ENCODE measurements around the gene ANKS1B. TPM values are rescaled to one million over a fixed set of nuclear protein-coding genes. Genes with fewer than 3 reads are reported as not detected.
"Not testable (repeated sequence)": the region's sequence is repeated elsewhere in the genome, so short reads cannot be mapped to it uniquely, and the experiment has no call there.

Gene ANKS1B
- total and polyA plus RNA-seq, 5 donors: 0.43 to 7.4 (median 3.3) TPM

DNA sequence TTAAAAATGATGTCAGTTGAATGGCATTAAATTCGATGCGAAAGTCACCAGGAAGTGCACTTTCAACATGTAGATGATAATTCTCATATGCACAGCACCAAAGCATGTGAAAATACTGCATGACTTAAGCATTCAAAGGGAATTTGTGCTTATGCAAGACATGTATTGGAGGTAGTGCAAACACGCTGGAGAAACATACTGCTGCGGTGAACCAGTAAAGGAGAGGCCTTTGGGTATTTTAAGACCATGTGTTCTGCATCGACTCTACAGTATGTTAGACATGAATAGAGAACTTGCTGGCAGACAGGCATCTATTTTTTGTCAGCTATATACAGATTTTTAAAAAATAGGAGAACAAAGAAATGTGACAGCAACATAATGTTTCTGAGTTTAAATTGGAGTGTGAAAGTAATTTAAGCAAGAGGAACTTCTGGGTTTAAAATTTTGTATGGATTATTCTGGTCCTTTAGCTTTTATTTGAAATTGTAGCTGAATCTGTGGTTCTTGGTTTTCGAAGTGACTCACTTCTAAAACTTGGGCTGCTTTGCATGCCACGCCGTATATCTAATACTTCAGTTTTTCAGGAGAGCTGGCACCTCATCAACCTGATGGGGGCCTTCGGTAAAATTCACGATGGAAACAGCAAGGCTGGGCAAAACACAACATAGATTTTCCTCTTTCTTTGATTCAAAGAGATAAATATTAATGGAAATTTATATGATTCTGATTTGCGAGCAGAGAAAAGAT is 930.9 kb downstream of the ANKS1B start:
- Histone ChIP-seq H3K9me3 (ENCODE audit: control insufficient read depth, low read length) (no peaks in the 10 kb centered on the region), H3K4me3 (ENCODE audit: low read length) (no peak overlapping the region), H3K27ac (ENCODE audit: low read length) (no peak overlapping the region), H3K27me3 (ENCODE audit: control insufficient read depth, insufficient read depth) (no peaks in the 10 kb centered on the region), H3K4me1 (ENCODE audit: control insufficient read depth, insufficient read depth, low read length) (no peaks in the 10 kb centered on the region)
- intact Hi-C loops (cut with DNase I): no loop called here
- no peak for DNase-seq
- WGBS: 81% methylated on average over 11 of the region's 11 CpGs
- ATAC-seq: no peak

- H3K4me3 ChIP-seq (ENCODE audit: low read length): no peak overlapping the region
- H3K9me3 ChIP-seq (ENCODE audit: control insufficient read depth, low read length): no peaks in the 10 kb centered on the region
- no peak overlapping the region for H3K27ac ChIP-seq (ENCODE audit: low read length)
- H3K4me1 ChIP-seq (ENCODE audit: control insufficient read depth, insufficient read depth, low read length): no peaks in the 10 kb centered on the region
- DNase-seq (no peak), ATAC-seq (no peak)
- intact Hi-C loops (cut with DNase I): no loop called here
- 41% methylated on average over 3 of the region's 3 CpGs for WGBS
- no peaks in the 10 kb centered on the region for H3K27me3 ChIP-seq (ENCODE audit: control insufficient read depth, insufficient read depth)
These were observed 935.0 kb downstream of the ANKS1B start for GRCh38 chr12:99049774-99050173.

GRCh38 chr12:99045158-99045557 is 939.6 kb downstream of the ANKS1B start:
- Histone ChIP-seq H3K27me3 (ENCODE audit: control insufficient read depth, insufficient read depth) (no peaks in the 10 kb centered on the region), H3K4me1 (ENCODE audit: control insufficient read depth, insufficient read depth, low read length) (no peaks in the 10 kb centered on the region), H3K4me3 (ENCODE audit: low read length) (no peak overlapping the region), H3K9me3 (ENCODE audit: control insufficient read depth, low read length) (no peaks in the 10 kb centered on the region), H3K27ac (ENCODE audit: low read length) (no peak overlapping the region)
- intact Hi-C loops (cut with DNase I): no loop called here
- WGBS: 87% methylated on average over 2 of the region's 2 CpGs
- ATAC-seq (no peak), DNase-seq (no peak)

- DNase-seq (peak; percentile 68 to 89 (median 77)), ATAC-seq (no peak)
- intact Hi-C loops (cut with DNase I): loop anchor here in 1 of 4 donors (5.0 kb wide), 1 partner anchor 724 kb away; no protein-coding TSS in a partner anchor
These were observed 941.3 kb downstream of the ANKS1B start for GRCh38 chr12:99043319-99043914.

GRCh38 chr12:99042226-99042625 is 942.5 kb downstream of the ANKS1B start:
- Histone ChIP-seq H3K27ac (ENCODE audit: low read length) (no peak overlapping the region), H3K4me3 (ENCODE audit: low read length) (no peak overlapping the region), H3K9me3 (ENCODE audit: control insufficient read depth, low read length) (no peaks in the 10 kb centered on the region), H3K27me3 (ENCODE audit: control insufficient read depth, insufficient read depth) (no peaks in the 10 kb centered on the region), H3K4me1 (ENCODE audit: control insufficient read depth, insufficient read depth, low read length) (no peaks in the 10 kb centered on the region)
- DNase-seq (no peak), ATAC-seq (no peak)
- 64% methylated on average over 4 of the region's 4 CpGs for WGBS
- intact Hi-C loops (cut with DNase I): loop anchor here in 1 of 4 donors (5.0 kb wide), 1 partner anchor 725 kb away; no protein-coding TSS in a partner anchor

More at GRCh38 chr12:99043319-99043914, 941.3 kb downstream of the ANKS1B start:
- H3K9me3 ChIP-seq (ENCODE audit: control insufficient read depth, low read length): no peaks in the 10 kb centered on the region
- H3K4me3 ChIP-seq (ENCODE audit: low read length): no peak overlapping the region
- 69% methylated on average over 2 of the region's 2 CpGs for WGBS
- no peak overlapping the region for H3K27ac ChIP-seq (ENCODE audit: low read length)
- H3K4me1 ChIP-seq (ENCODE audit: control insufficient read depth, insufficient read depth, low read length): no peaks in the 10 kb centered on the region
- no peaks in the 10 kb centered on the region for H3K27me3 ChIP-seq (ENCODE audit: control insufficient read depth, insufficient read depth)

GRCh38 chr12:99039367-99040120 is 945.2 kb downstream of the ANKS1B start:
- no peaks in the 10 kb centered on the region for H3K27me3 ChIP-seq (ENCODE audit: control insufficient read depth, insufficient read depth)
- no peak overlapping the region for H3K27ac ChIP-seq (ENCODE audit: low read length)
- H3K4me3 ChIP-seq (ENCODE audit: low read length): no peak overlapping the region
- 90% methylated on average over 9 of the region's 9 CpGs for WGBS
- H3K4me1 ChIP-seq (ENCODE audit: control insufficient read depth, insufficient read depth, low read length): no peaks in the 10 kb centered on the region
- H3K9me3 ChIP-seq (ENCODE audit: control insufficient read depth, low read length): no peaks in the 10 kb centered on the region
- ATAC-seq (no peak), DNase-seq (no peak)
- intact Hi-C loops (cut with DNase I): loop anchor here in 1 of 4 donors (5.0 kb wide), 1 partner anchor 728 kb away; no protein-coding TSS in a partner anchor

DNA sequence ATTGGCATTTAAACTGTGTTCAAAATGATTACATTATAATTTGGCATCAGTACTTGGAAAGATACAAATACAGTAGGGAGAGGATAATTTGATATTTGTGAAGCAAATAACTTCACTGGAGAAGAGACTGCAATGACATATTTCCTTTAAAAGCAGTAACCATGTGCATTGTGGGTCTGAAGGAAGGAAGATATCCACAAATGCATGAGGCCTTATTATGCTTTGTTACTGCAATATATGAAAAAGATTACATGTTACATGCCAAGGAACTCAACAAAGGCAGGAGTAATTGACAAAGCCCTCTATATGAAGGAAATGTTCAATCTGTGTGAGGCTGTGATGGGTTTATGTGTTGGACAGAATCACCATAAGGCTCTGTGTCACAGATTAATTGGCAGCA is 948.2 kb downstream of the ANKS1B start:
- intact Hi-C loops (cut with DNase I): no loop called here
- Histone ChIP-seq H3K9me3 (ENCODE audit: control insufficient read depth, low read length) (no peaks in the 10 kb centered on the region), H3K4me3 (ENCODE audit: low read length) (no peak overlapping the region), H3K4me1 (ENCODE audit: control insufficient read depth, insufficient read depth, low read length) (no peaks in the 10 kb centered on the region), H3K27ac (ENCODE audit: low read length) (no peak overlapping the region), H3K27me3 (ENCODE audit: control insufficient read depth, insufficient read depth) (no peaks in the 10 kb centered on the region)
- ATAC-seq (no peak), DNase-seq (no peak)

DNA sequence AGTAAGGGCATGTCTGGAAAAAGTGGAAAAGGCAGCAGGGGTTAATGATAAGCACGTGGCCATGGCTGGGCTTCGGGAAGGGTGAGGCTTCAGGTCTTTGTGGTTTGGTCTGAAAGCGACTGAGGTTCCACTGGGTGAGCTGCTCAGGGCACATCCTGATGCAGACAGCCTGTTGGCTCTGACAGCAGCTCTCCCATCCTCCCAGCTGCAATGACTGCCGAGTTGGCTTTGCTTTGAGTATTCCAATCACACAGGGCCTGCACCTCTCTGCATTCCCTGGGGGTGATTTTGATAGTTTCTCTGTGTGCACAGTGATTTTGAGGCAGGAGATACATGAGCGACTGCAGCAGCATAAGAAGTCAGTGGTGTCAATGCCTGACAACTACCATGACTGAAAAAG is 948.9 kb downstream of the ANKS1B start:
- no peaks in the 10 kb centered on the region for H3K27me3 ChIP-seq (ENCODE audit: control insufficient read depth, insufficient read depth)
- H3K27ac ChIP-seq (ENCODE audit: low read length): no peak overlapping the region
- H3K4me1 ChIP-seq (ENCODE audit: control insufficient read depth, insufficient read depth, low read length): no peaks in the 10 kb centered on the region
- intact Hi-C loops (cut with DNase I): no loop called here
- DNase-seq (no peak), ATAC-seq (no peak)
- no peaks in the 10 kb centered on the region for H3K9me3 ChIP-seq (ENCODE audit: control insufficient read depth, low read length)
- H3K4me3 ChIP-seq (ENCODE audit: low read length): no peak overlapping the region
- 38% methylated on average over 5 of the region's 5 CpGs for WGBS

DNA sequence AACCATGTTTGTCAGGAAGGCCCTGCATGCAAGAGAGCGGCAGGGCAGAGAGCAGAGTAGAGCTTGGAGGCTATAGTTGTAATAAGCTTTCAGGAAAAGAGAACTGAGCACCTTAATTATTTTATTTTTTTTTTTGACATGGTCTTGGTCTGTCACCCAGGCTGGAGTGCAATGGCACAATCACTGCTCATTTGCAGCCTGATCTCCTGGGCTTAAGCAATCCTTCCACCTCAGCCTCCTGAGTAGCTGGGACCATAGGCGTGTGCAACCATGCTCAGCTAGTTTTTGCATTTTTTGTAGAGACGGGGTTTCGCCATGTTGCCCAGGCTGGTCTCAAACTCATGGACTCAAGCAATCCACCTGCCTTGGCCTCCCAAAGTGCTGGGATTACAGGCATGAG is 950.5 kb downstream of the ANKS1B start:
- H3K9me3 ChIP-seq (ENCODE audit: control insufficient read depth, low read length); H3K4me1 ChIP-seq (ENCODE audit: control insufficient read depth, insufficient read depth, low read length); ATAC-seq; DNase-seq; intact Hi-C loops (cut with DNase I); H3K27ac ChIP-seq (ENCODE audit: low read length); H3K27me3 ChIP-seq (ENCODE audit: control insufficient read depth, insufficient read depth); H3K4me3 ChIP-seq (ENCODE audit: low read length): not testable (repeated sequence)
- 93% methylated on average over 4 of the region's 4 CpGs for WGBS

GRCh38 chr12:99029511-99030271 is 955.0 kb downstream of the ANKS1B start:
- ATAC-seq: no peak
- intact Hi-C loops (cut with DNase I): no loop called here
- DNase-seq: no peak
- H3K27me3 ChIP-seq (ENCODE audit: control insufficient read depth, insufficient read depth): no peaks in the 10 kb centered on the region
- no peak overlapping the region for H3K27ac ChIP-seq (ENCODE audit: low read length)
- H3K4me1 ChIP-seq (ENCODE audit: control insufficient read depth, insufficient read depth, low read length): no peaks in the 10 kb centered on the region
- H3K4me3 ChIP-seq (ENCODE audit: low read length): no peak overlapping the region
- 63% methylated on average over 5 of the region's 5 CpGs for WGBS
- H3K9me3 ChIP-seq (ENCODE audit: control insufficient read depth, low read length): no peaks in the 10 kb centered on the region

All from right cardiac atrium (tissue), 5 donors.